Measurements from ENCODE around the gene HLA-DMA. TPM values are rescaled to one million over a fixed set of nuclear protein-coding genes. Genes with fewer than 3 reads are reported as not detected.

Gene HLA-DMA
- total and polyA plus RNA-seq, 9 of the 15 experiments (the other 6 are each of a cell fraction or from before 2014, with no cell fraction given) = 0.13 to 0.83 (median 0.51) TPM

DNA sequence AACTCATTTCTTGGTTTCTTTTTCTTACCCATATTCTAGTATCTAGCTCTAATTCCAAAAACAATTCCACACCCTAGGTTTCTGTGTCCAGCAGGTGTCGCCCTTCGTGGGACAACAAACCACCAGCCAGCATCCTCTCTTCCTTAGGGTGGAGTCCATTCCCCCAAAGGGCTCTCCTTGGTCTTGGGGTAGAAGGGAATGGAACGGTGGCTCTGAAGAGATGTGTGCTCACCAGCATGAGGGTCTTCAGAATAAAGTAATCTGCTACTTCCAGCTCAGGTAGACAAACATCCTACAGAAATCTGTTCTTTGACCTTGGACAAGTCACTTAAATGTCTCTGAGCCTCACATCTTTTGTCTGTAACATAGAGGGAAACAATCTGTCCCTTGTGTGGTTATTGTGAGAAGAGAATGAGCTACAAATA, 19.2 kb downstream of the HLA-DMA start:
- H3K9me3 ChIP-seq (replicated peaks; ENCODE audit: control insufficient read depth, insufficient read depth, low read depth, low read length) = no peaks in the 10 kb centered on the region
- POLR2A ChIA-PET = interaction anchor here (0.6 to 3.3 kb wide), 9 partner anchors 8 to 84 kb away, joined by 3 to 65 read pairs (median 5); partner anchors contain the start of genes BRD2 and HLA-DMA
- CTCF ChIA-PET (ENCODE audit: low intra/inter-chr PET ratio) = interaction anchor here (0.6 to 3.9 kb wide), 8 partner anchors 9 to 95 kb away, joined by 3 to 57 read pairs (median 6); partner anchors contain the start of genes BRD2 and TAP2
- no peak overlapping the region for H3K9ac ChIP-seq (ENCODE audit: insufficient read depth in 1 of 2, low read depth in 2 of 2, low read length in 2 of 2)
- H3K36me3 ChIP-seq (ENCODE audit: control insufficient read depth, insufficient read depth, low read length) = no peaks in the 10 kb centered on the region
- intact Hi-C loops (cut with micrococcal nuclease) (loop anchor here (1.0 kb wide), 2 partner anchors 34 to 51 kb away; no protein-coding TSS in a partner anchor), in situ Hi-C loops (cut with MboI) (loop anchor here (10.0 kb wide), 1 partner anchor 51 kb away; no protein-coding TSS in a partner anchor)
- peak; percentile 78 to 85 (median 82) for DNase-seq (ENCODE audit: extremely low read depth in 1 of 4, low spot score in 3 of 4)
- FAIRE-seq = peak; percentile 99
- no peak overlapping the region for H2AFZ ChIP-seq (ENCODE audit: low read depth, low read length)
- WGBS (ENCODE audit: insufficient coverage, low coverage, missing lambda C conversion rate) = 0% methylated on average over 3 of the region's 3 CpGs
- peak; percentile 92 for ATAC-seq
- no peaks in the 10 kb centered on the region for H3K9me1 ChIP-seq (ENCODE audit: control insufficient read depth, insufficient read depth, low read length)
- peaks cover 17 to 34% of the 10 kb centered on the region in 2 experiments for H3K27me3 ChIP-seq (ENCODE audit: control insufficient read depth in 2 of 2, insufficient read depth in 2 of 2, low read length in 2 of 2)
- H3K4me1 ChIP-seq (replicated peaks in 1 of 2; ENCODE audit: control insufficient read depth in 2 of 2, insufficient read depth in 2 of 2, low read length in 2 of 2) = no peaks in the 10 kb centered on the region
- H3K4me3 ChIP-seq = no peak overlapping the region
- BruUV-seq (replicated peaks) = no TSS peak
- H3K4me2 ChIP-seq (ENCODE audit: insufficient read depth, low read length) = no peak overlapping the region
- H4K20me1 ChIP-seq (replicated peaks; ENCODE audit: control insufficient read depth, insufficient read depth, low read length) = no peaks in the 10 kb centered on the region
- no peak overlapping the region for H3K27ac ChIP-seq (ENCODE audit: extremely low read depth, low read depth, low read length)
- H3K79me2 ChIP-seq (ENCODE audit: control insufficient read depth, insufficient read depth, low read length) = no peaks in the 10 kb centered on the region
- TF ChIP-seq ZNF57 (CRISPR knock-in tag; IDR thresholded peaks at IDR 0.05) (no peak), KLF1 (tag; IDR thresholded peaks at IDR 0.05) (no peak), TFAM (CRISPR knock-in tag; conservative IDR thresholded peaks at IDR 0.05) (no peak), ESRRB (CRISPR knock-in tag; IDR thresholded peaks at IDR 0.05; ENCODE audit: borderline replicate concordance) (no peak), JUND (IDR thresholded peaks at IDR 0.05; ENCODE audit: borderline replicate concordance, low read depth, low read length) (no peak), JUND (tag; IDR thresholded peaks at IDR 0.05; ENCODE audit: borderline replicate concordance, low read depth, low read length) (no peak), ZNF583 (CRISPR knock-in tag; IDR thresholded peaks at IDR 0.05) (no peak), SP1 (CRISPR knock-in tag; IDR thresholded peaks at IDR 0.05) (no peak), SREBF2 (CRISPR knock-in tag; IDR thresholded peaks at IDR 0.05) (no peak), NR0B1 (IDR thresholded peaks at IDR 0.05; ENCODE audit: partially characterized antibody) (no peak), ZNF436 (CRISPR knock-in tag; IDR thresholded peaks at IDR 0.05) (no peak), KDM1A (IDR thresholded peaks at IDR 0.05) (0 out of 4 replicates have a peak, but pooled peaks of 1 of the 2 experiments have one; percentile 10), ATF7 (IDR thresholded peaks at IDR 0.05) (no peak)
- TF ChIP-seq, protein P1, sequence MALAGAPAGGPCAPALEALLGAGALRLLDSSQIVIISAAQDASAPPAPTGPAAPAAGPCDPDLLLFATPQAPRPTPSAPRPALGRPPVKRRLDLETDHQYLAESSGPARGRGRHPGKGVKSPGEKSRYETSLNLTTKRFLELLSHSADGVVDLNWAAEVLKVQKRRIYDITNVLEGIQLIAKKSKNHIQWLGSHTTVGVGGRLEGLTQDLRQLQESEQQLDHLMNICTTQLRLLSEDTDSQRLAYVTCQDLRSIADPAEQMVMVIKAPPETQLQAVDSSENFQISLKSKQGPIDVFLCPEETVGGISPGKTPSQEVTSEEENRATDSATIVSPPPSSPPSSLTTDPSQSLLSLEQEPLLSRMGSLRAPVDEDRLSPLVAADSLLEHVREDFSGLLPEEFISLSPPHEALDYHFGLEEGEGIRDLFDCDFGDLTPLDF (CRISPR knock-in tag; IDR thresholded peaks at IDR 0.05) = no peak
- TF ChIP-seq, protein P2, sequence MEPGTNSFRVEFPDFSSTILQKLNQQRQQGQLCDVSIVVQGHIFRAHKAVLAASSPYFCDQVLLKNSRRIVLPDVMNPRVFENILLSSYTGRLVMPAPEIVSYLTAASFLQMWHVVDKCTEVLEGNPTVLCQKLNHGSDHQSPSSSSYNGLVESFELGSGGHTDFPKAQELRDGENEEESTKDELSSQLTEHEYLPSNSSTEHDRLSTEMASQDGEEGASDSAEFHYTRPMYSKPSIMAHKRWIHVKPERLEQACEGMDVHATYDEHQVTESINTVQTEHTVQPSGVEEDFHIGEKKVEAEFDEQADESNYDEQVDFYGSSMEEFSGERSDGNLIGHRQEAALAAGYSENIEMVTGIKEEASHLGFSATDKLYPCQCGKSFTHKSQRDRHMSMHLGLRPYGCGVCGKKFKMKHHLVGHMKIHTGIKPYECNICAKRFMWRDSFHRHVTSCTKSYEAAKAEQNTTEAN (CRISPR knock-in tag; IDR thresholded peaks at IDR 0.05) = no peak

All from K562 (cell line).